KOPT-K1 (cell line): Measurements from ENCODE around the gene AXIN1.

Source experiments
- H3K27ac ChIP-seq: fragments of 200-600 bp; sonication (generic); 2 replicates; pipeline ENCODE4 v1.5.1; 2016; ENCODE audit warnings: antibody characterized with exemption, mild to moderate bottlenecking, low read depth, low read length; ENCODE audit not compliant: poor library complexity, severe bottlenecking
- H3K36me3 ChIP-seq: fragments of 200-600 bp; sonication (generic); 2 replicates; pipeline ENCODE4 v1.5.1; 2017; ENCODE audit warnings: antibody characterized with exemption, mild to moderate bottlenecking, low read length, moderate library complexity; ENCODE audit not compliant: insufficient read depth
- H3K9me3 ChIP-seq: fragments of 200-600 bp; sonication (generic); 2 replicates; pipeline ENCODE4 v1.5.1; 2017; ENCODE audit warnings: antibody characterized with exemption, low read length, mild to moderate bottlenecking; ENCODE audit not compliant: insufficient read depth, poor library complexity, severe bottlenecking

The AXIN1 gene

GRCh38 chr16:321532-321931 is 31.0 kb downstream of the AXIN1 start:
- Histone ChIP-seq H3K27ac (no peak overlapping the region), H3K36me3 (peaks cover 10% of the 10 kb centered on the region), H3K9me3 (no peaks in the 10 kb centered on the region)

- Histone ChIP-seq H3K9me3 (no peaks in the 10 kb centered on the region), H3K36me3 (peaks cover 10% of the 10 kb centered on the region), H3K27ac (no peak overlapping the region)
Observed at GRCh38 chr16:320206-320605, 32.3 kb downstream of the AXIN1 start.

GRCh38 chr16:318628-319027 is 33.9 kb downstream of the AXIN1 start:
- Histone ChIP-seq H3K36me3 (peaks cover 19% of the 10 kb centered on the region), H3K9me3 (no peaks in the 10 kb centered on the region), H3K27ac (no peak overlapping the region)

- peaks cover 28% of the 10 kb centered on the region for H3K36me3 ChIP-seq
- H3K9me3 ChIP-seq, result no peaks in the 10 kb centered on the region
- no peak overlapping the region for H3K27ac ChIP-seq
Observed at GRCh38 chr16:317583-317982, 34.9 kb downstream of the AXIN1 start.

DNA sequence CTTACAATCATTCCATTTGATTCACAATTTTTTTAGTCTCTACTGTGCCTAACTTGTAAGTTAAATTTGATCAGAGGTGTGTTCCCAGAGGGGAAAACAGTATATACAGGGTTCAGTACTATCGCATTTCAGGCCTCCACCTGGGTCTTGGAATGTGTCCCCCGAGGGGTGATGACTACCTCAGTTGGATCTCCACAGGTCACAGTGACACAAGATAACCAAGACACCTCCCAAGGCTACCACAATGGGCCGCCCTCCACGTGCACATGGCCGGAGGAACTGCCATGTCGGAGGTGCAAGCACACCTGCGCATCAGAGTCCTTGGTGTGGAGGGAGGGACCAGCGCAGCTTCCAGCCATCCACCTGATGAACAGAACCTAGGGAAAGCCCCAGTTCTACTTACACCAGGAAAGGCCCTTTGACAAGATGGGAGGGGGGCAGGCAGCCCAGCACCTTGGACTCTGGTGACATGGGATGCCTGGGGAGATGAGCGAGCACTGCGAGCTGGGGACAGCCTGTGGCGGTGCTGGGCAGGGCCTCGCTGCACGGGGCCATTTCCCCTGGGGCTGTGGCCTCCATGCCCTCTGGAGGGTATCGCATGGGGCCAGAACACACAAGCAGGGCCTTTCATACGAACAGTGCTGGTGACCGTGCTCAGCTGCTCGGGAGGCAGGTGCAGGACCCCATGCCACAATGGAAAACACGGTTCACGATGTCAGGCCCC is 35.6 kb downstream of the AXIN1 start:
- Histone ChIP-seq H3K9me3 (no peaks in the 10 kb centered on the region), H3K27ac (no peak overlapping the region), H3K36me3 (peaks cover 35% of the 10 kb centered on the region)

GRCh38 chr16:314795-315299 is 37.7 kb downstream of the AXIN1 start:
- Histone ChIP-seq H3K9me3 (no peaks in the 10 kb centered on the region), H3K27ac (no peak overlapping the region), H3K36me3 (peaks cover 39% of the 10 kb centered on the region)

GRCh38 chr16:314351-314750 is 38.2 kb downstream of the AXIN1 start:
- Histone ChIP-seq H3K27ac (no peak overlapping the region), H3K9me3 (no peaks in the 10 kb centered on the region), H3K36me3 (peaks cover 38% of the 10 kb centered on the region)

GRCh38 chr16:311725-312124 is 40.8 kb downstream of the AXIN1 start:
- Histone ChIP-seq H3K36me3 (peaks cover 51% of the 10 kb centered on the region), H3K9me3 (no peaks in the 10 kb centered on the region), H3K27ac (no peak overlapping the region)

DNA sequence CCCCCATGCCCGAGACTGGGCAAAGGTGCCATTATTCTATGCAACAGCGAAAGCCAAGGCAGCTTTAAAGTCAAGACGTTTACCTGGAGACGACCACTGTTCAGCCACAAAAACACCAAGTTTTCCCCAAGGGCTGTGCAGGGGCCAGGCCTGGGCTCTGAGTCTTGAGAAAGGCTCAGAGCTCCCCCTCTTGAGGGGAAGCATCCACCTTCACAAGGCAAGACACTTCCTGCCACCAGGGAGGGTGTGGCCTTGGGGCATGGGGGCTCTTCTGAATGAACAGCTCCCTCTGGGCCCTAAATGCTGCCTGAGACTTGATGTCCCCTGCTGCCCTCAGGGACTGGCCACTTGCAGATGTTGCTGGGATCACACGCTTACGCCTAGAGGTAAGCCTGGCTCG is 43.0 kb downstream of the AXIN1 start:
- Histone ChIP-seq H3K36me3 (peaks cover 60% of the 10 kb centered on the region), H3K9me3 (no peaks in the 10 kb centered on the region), H3K27ac (no peak overlapping the region)

- H3K27ac ChIP-seq, result no peak overlapping the region
Observed at GRCh38 chr16:307691-308312, 44.7 kb downstream of the AXIN1 start.

DNA sequence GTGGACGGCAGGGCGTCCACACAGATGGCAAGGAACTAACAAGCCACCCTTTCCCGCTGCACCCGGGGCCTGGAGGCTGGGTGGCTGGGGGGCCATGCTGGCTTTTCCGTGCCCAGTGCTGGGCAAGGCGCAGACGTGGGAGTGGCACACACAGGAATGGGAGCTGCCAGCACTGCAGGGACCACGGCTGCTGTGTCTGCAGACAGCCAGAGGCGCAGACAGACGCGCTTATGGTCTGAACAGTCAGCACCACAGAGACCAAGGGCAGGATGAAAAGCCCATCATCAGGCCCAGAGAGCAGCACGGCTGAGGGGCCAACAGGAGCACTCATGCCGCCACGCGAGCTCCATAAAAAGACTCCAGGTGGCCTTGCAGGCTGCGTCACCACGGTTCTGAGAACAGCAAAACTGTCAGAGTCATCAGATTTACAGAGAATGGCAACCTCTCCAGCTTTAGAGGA is 45.6 kb downstream of the AXIN1 start:
- no peak overlapping the region for H3K27ac ChIP-seq
- no peaks in the 10 kb centered on the region for H3K9me3 ChIP-seq
- H3K36me3 ChIP-seq, result peaks cover 60% of the 10 kb centered on the region

More at GRCh38 chr16:307691-308312, 44.7 kb downstream of the AXIN1 start:
- Histone ChIP-seq H3K9me3 (no peaks in the 10 kb centered on the region), H3K36me3 (peaks cover 59% of the 10 kb centered on the region)

- Histone ChIP-seq H3K36me3 (peaks cover 59% of the 10 kb centered on the region), H3K9me3 (no peaks in the 10 kb centered on the region), H3K27ac (no peak overlapping the region)
Observed at GRCh38 chr16:305916-306626, 46.5 kb downstream of the AXIN1 start.

DNA sequence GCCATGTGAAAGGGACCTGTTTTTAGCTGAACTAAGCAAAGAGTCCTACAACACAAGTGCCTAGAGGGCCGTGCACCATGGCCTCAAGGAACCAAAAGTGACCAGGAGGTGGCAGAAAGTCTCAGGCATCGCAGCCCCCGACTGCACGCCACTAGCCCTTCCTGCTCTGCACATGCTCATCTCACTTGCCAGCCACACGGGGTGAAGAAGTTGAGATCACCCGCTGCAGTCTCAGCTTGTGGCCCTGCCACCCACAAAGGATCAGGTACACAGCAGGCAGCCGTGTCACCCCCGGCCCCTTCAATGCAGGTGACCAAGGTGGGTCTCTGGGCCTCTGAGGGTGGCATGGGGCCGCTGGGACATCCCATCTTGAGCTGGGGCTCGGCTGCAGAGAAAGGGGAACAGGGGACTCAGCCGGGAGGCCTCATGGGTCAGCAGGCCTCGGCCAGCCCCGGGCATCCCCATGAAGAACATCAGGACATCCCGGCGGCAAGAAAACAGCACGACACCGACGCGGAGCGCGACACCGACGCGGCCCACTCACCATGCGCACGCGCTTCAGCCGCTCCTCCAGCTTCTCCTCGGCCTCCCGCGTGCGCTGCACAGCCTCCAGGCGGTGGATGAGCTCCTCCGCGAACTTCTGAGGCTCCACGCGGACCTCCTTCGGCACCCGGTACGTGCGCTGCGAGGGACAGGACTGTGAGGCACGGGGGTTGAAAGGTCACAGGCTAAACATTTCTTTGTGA is 48.6 kb downstream of the AXIN1 start:
- Histone ChIP-seq H3K36me3 (peaks cover 59% of the 10 kb centered on the region), H3K27ac (no peak overlapping the region), H3K9me3 (no peaks in the 10 kb centered on the region)

DNA sequence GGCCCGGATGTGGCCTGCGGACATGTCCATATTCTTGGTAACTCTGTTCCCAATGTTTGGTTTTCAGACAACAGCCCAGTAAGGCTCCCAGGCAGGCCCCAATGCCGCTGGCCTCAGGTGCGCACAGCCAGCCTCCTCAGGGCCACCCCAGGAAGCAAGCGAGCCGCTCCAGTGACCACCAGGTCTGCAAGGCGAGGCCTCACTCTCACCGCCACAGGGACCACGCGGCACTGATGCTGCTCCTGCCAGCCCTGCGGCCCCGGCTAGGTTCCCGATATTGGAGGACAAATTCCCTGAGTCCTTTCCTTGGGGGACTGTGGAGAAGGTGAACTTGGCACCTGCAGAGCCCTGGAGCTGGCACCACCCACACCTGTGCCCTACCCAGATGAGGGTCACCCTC is 50.6 kb downstream of the AXIN1 start:
- Histone ChIP-seq H3K36me3 (peaks cover 39% of the 10 kb centered on the region; the same call in 1 of the 2 replicates), H3K9me3 (no peaks in the 10 kb centered on the region), H3K27ac (no peak overlapping the region)

DNA sequence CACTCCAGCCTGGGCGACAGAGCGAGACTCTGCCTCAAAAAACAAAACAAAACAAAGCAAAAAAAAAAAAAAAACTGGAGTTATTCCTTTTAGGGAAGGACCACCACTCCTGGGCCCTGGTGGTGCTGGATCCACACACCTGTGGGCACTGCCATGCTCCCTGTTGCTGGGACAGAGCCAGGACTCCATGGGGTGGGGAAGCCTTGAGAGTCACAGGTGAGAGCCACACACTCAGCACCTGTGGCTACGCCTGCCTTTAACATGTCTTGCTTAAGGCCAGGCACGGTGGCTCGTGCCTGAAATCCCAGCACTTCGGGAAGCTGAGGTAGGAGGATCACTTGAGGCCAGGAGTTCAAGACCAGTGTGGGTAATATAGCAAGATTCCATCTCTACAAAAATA is 51.3 kb downstream of the AXIN1 start:
- H3K9me3 ChIP-seq, result no peaks in the 10 kb centered on the region
- H3K36me3 ChIP-seq, result peaks cover 32% of the 10 kb centered on the region; the same call in 1 of the 2 replicates
- H3K27ac ChIP-seq, result no peak overlapping the region
